GM19239 (cell line): ENCODE measurements around the gene UBE2L5.

ENCODE experiments used
- DNase-seq: peaks from one replicate; pipeline ENCODE4 v3.0.0; 2011; ENCODE audit warnings: low spot score; ENCODE audit not compliant: insufficient read length
- FAIRE-seq: peaks from 2 replicates; lab custom pipeline; 2011; peaks lifted over from hg19 to GRCh38; lab: Jason Lieb, UNC

The UBE2L5 gene

GRCh38 chr13:30422054-30422839 is at the start of gene UBE2L5:
UBE2L5 (plus strand) TSS chr13:30422493; CDS start chr13:30427991, 5,498 bp downstream.
- DNase-seq (peak; percentile 44), FAIRE-seq (peak; percentile 33)

DNA sequence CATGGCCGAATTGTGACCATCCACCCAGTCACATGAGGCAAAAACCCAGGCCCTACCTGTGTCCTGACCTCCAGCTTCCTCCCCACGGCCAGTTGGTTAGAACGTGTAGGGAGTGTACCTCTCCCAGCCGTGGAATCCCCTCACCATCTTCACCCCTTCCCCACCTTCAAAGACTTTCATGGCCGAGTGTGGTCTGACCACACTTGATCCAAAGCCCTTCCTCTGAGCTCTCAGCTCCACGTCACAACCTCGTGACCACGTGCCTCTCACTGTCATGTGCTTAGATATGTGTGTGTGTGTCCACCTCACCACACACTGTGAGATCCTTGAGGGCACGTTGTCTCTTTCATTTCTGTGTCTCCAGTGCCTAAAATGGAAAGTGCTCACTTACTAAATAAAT is 48.6 kb upstream of the UBE2L5 start:
- FAIRE-seq (peak; percentile 97), DNase-seq (no peak)

- DNase-seq (no peak), FAIRE-seq (peak; percentile 98)
Measured at GRCh38 chr13:30375265-30375835, 46.9 kb upstream of the UBE2L5 start.

DNA sequence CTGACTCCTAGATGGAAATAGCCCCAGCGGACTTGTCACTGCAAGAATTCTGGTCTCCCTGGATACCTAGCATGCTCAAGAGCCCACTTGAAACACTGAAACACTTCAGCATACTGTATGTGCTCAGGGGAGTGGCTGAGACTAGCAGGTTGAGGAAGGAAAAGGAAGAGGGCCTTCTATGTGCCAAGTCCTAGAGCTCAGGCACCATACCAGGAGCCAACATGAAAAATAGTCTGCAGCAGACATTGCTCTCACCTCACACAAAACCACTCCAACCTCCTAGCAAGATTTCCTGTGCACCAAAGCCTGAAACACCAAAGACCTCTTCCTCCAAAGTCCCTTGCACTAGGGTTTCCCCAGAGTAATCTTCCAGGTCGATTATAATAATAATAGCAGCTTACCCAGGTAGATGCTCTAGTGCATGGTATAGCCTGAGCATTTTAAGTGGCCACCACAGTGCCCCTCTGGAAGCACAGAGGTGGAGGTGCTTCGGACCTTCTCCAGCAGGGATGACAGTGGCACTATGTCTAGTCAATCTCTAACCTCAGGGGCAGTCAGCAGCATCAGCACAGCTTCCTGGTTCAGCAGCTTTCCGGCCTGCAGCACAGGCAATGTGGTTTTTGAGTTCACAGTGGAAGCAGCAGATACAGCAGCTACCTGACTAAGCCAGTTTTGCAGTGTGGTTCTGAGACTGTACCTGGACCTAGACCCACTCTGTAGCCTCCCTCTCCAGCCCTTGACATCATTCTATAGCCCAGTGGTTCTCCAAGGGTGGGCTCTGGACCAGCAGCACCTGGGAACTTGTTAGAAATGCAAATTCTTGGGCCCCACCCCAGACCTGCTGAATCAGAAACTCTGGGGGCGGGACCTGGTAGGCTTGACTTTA is 45.6 kb upstream of the UBE2L5 start:
- DNase-seq (peak; percentile 62), FAIRE-seq (peak; percentile 99)

DNA sequence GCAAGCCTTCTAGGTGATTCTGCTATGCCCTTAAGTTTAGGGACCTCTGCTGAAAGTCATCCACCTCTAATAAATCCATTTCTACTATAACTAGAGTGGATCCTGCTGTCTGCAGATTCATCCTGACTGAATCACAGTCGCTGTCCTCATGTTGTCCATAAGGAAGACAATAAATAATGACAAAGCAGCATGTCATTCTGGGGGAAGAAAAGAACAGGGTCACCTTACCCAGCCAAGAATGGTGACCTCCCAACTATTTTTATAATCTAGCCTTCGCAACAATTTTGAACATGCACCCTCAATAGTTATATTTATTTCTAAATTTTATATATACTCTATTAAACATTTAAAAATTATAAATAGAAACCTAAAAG is 45.0 kb upstream of the UBE2L5 start:
- FAIRE-seq = no peak
- no peak for DNase-seq

- FAIRE-seq = peak; percentile 8
- no peak for DNase-seq
Measured at GRCh38 chr13:30378191-30378590, 44.1 kb upstream of the UBE2L5 start.

GRCh38 chr13:30381049-30381448 is 41.2 kb upstream of the UBE2L5 start:
- FAIRE-seq (no peak), DNase-seq (no peak)

DNA sequence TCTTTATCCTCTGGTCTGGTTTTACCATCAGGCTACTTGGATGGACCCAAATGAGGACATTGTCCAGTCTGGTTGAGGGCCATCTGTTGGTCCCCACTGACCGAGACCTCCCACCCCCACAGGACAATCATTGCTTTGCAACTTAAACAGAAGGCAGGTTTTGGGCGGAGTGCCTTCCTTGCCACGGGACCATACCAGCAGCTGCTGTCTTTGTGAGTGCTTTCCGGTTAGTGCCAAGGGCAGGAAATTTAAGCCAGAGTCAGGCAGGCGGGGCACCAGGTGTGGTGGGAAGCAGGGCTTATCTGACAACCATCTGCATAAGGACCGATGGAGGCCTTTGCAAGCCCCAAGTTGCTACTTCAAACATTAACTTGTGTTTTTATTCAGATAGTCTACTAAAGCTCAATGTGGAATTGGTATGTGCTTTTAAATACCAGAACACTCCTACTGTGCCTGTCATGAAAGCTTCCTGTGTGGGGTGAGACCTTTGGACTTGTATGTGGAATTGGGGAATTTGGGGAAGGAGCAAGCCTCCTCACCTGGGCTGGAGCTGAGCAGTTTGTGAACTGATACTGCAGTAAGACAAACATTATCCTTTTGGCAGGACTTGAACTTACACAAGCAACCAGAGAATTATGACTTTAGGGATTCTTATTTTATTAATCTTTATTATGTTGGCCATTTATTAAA is 39.3 kb upstream of the UBE2L5 start:
- FAIRE-seq (no peak), DNase-seq (no peak)

DNA sequence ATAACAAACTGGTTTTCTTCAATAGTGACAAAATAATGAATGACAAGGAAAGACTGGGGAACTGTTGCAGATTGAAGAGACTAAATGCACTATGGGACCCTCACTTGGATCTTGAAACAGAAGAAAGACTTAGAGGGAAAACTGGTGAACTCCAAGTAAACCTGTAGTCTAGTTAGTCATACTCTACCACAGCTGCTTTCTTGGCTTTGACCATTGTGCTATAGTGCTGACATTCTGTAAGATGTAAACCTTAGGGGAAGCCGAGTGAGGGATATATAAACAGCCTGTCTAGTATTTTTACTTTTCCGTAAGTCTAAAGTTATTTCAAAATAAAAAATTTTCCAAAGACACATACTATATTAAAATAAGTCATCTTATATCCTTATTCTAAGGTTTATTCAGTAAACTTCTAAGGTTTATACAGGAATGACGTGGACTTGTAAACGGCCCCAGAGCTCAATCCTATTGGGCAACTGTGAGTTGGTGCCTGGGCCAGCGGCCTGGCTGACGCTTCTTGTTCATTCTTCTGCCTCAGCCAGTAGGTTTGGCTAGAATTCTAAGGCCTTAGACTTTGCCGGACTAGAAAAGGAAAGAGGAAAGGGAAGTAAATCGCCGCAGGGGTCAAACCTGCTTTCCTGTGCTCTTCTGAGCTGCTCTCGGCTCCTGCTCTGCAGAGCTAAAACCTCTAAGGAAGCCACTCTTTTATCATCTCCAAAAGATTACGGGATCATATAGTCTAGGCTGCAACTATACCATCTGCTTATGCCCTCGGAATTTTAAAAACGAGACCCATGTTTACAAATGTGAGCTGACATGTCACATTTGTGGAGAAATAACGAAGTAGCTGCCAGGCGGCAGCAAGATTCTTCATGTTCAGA is 33.6 kb upstream of the UBE2L5 start:
- DNase-seq (no peak), FAIRE-seq (no peak)

GRCh38 chr13:30391956-30392680 is 30.2 kb upstream of the UBE2L5 start:
- DNase-seq = no peak
- no peak for FAIRE-seq

DNA sequence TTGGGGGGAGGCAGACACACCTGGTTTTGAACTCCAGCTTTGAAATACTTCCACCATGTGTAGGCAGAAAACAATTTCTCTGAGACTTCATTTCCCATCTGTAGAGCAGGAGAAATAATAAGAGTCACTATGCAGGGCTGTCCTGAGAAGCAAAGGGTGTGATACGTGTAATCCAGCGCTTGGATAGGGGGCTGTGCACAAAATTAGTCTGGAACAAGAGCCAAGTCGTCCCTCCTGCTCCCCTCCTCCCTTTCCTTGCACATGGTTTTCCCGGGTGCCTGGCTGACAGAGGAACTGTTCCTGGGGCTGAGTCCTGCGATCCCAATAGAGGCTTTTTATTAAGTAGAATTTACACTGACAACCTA is 29.6 kb upstream of the UBE2L5 start:
- DNase-seq (no peak), FAIRE-seq (no peak)

DNA sequence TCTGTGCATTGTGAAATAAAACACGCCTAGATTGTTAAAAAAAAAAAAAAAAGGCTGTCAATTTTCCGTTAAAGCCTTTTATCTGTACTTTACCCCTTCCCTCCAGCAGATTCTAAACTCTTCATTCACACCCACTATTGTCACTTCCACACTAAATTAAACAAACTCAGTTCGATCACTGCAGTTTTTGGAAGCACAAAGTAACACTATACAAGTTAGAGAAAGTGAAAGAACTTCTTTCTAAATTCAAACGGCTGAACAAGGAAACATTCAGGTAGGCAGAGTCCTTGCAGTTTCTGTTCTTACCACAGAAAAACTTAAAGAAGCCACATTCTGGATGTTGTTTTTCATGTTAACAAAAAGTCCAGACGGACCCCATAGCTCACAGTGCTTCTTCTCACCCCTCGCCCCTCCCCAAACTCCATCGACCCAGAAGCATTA is 27.5 kb upstream of the UBE2L5 start:
- DNase-seq (no peak), FAIRE-seq (no peak)

DNA sequence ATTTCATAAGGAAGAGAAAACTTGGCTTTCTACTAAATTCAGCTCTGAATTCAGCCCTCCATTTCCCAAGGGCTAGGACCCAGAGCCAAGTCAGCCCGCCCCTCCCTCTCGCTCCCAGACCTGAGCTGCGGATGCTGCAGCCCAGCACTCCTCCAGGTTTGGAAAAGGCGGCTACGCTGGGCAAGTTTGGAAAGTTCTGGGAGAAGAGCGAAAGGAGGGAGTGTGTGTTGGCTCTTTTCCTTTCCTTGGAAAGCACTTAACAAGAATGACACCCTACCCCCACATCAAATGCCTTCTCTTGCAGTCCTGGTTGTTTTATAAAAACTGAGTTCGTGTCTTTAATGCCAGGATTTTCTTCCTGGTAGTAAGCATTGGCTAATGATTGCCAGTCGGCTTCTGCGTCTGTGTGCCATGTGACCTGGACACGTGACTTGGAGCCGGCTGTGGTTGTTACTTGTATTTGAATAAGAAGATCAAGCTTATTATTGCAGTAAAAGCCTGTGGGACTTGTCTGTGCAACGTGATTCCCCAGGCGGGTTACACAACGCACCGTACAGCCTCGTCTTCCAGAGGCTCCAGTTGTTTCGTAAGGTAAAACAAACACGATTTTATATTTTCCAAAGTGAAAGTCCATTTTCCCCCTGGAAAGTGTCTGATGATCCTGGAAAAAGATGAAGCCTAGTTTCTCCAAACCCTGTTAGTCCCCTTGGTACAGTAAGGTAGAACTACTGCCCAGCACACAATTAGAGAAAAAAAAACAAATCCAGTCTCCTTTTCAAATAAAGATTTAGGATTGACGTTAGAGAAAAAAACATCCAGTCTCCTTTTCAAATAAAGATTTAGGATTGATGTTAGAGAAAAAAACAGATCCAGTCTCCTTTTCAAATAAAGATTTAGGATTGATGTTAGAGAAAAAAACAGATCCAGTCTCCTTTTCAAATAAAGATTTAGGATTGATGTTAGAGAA is 26.8 kb upstream of the UBE2L5 start:
- FAIRE-seq (peak; percentile 97), DNase-seq (peak; percentile 52)

DNA sequence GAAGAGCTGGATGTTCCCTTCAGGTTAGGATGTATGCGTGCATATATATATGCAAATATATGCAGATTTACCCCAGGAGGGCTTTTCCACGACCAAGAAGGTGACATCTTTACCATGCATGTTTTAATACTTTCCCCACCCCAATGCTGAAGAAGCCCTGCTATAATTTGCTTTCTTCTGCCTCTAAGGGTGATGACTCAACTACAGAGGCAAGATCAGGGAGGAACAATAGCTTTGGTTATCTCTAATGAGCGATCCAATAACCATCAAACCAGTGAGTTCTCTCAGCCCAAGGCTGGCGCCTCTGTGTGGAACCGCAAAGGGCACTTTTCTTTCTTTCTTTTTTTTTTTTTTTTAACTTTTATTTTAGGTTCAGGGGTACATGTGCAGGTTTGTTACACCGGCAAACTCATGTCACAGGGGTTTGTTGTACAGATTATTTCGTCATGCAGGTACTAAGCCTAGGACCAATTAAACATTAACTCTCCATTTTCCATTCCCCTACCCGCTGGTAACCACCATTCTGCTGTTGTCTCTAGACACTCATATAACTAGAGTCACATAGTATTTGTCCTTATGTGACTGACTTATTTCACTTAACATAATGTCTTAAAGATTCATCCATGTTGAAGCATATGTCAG is 25.7 kb upstream of the UBE2L5 start:
- peak; percentile 23 for FAIRE-seq

GRCh38 chr13:30398601-30399072 is 23.7 kb upstream of the UBE2L5 start:
- FAIRE-seq (no peak), DNase-seq (no peak)

More for the DNA sequence above, 25.7 kb upstream of the UBE2L5 start:
- no peak for DNase-seq

DNA sequence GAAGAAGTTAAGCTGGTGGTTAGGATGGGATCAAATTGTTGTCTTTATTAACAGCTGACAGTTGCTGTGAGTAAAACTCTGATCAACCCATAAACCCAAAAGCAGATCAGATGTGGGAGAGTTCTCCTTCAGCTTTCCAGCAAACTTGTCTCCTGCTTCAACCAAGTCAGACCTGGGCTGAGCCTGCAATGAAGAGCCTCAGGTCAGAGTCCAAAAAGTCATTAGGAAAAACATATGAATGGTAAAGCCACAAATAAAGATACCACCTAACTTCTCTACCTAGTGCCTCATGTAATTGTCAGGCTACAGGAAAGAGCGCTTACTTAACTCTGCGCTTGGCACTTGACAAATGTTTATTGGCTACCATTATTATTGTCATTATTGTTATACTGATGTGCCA is 21.9 kb upstream of the UBE2L5 start:
- no peak for FAIRE-seq

DNA sequence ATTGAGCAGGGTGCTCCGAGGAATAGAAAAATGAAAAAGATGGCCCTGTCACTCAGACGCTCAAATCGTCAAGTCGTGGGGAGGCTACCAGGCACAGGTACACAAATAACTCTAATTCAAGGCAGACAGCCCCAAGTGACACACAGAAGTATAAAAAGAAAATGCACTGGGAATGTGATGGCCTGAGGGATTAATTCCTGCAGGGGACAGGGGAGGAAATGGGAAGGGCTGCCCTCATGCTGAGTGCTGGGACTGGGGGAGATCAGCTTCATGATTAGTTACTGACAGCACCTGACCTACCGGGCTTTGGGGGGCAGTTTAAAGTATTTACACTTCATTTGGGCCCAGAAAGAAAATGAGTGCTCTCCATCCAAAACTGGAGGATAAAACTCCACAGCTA is 20.9 kb upstream of the UBE2L5 start:
- no peak for FAIRE-seq
- no peak for DNase-seq

More for the DNA sequence above, 21.9 kb upstream of the UBE2L5 start:
- no peak for DNase-seq
